ENCODE results near the gene INSL3. TPM values are rescaled to one million over a fixed set of nuclear protein-coding genes. Genes with fewer than 3 reads are reported as not detected.
"Not testable (repeated sequence)": the region's sequence is repeated elsewhere in the genome, so short reads cannot be mapped to it uniquely, and the experiment has no call there.

Gene INSL3
- total RNA-seq, 1 donor from 2014 or later, result not detected

- H4K20me1 ChIP-seq (ENCODE audit: low read depth), result peaks cover 12% of the 10 kb centered on the region
- H3K9ac ChIP-seq, result no peak overlapping the region
- peaks cover 7% of the 10 kb centered on the region for H3F3A ChIP-seq (ENCODE audit: low read depth)
- H3K27ac ChIP-seq, result no peak overlapping the region
- H3K4me3 ChIP-seq, result peak overlapping the region; percentile 49
- peaks cover 5% of the 10 kb centered on the region for H3K4me1 ChIP-seq
- H3K36me3 Mint-ChIP-seq, result peaks cover 6% of the 10 kb centered on the region
- H3K9me3 ChIP-seq (ENCODE audit: low read depth), result no peaks in the 10 kb centered on the region
- peaks cover 9% of the 10 kb centered on the region for H3K27me3 Mint-ChIP-seq (ENCODE audit: insufficient read depth, low read depth)
- peak overlapping the region; percentile 83 for H3K4me2 ChIP-seq
- peaks cover 19% of the 10 kb centered on the region for H3K4me1 Mint-ChIP-seq
- H2AFZ ChIP-seq (replicated peaks), result peak overlapping the region; percentile 10
- no peaks in the 10 kb centered on the region for H3K27me3 ChIP-seq
- DNase-seq (ENCODE audit: low spot score), result peak; percentile 81
- no peaks in the 10 kb centered on the region for H3K79me2 ChIP-seq (ENCODE audit: low read depth)
- no peaks in the 10 kb centered on the region for H3K9me3 Mint-ChIP-seq
- no peak for TF ChIP-seq CTCF (IDR thresholded peaks at IDR 0.05)
- TF ChIP-seq EZH2phosphoT487 (IDR thresholded peaks at IDR 0.05), result no peak
- TF ChIP-seq EZH2 (IDR thresholded peaks at IDR 0.05), result no peak
- H3K36me3 ChIP-seq, result no peaks in the 10 kb centered on the region
- peak overlapping the region; percentile 69 for H3K4me3 Mint-ChIP-seq
- H3K27ac Mint-ChIP-seq, result peak overlapping the region; percentile 32
Measured at GRCh38 chr19:17778968-17779929, 42.1 kb downstream of the INSL3 start.

GRCh38 chr19:17778251-17778967, 42.9 kb downstream of the INSL3 start:
- peaks cover 5% of the 10 kb centered on the region for H3K36me3 Mint-ChIP-seq
- Histone ChIP-seq H3K4me1 (peaks cover 5% of the 10 kb centered on the region), H4K20me1 (ENCODE audit: low read depth) (peaks cover 4% of the 10 kb centered on the region), H2AFZ (replicated peaks) (peak overlapping the region; percentile 10), H3K36me3 (no peaks in the 10 kb centered on the region), H3F3A (ENCODE audit: low read depth) (peaks cover 7% of the 10 kb centered on the region), H3K79me2 (ENCODE audit: low read depth) (no peaks in the 10 kb centered on the region), H3K27ac (no peak overlapping the region), H3K27me3 (no peaks in the 10 kb centered on the region), H3K4me2 (peak overlapping the region; percentile 83), H3K4me3 (peak overlapping the region; percentile 49), H3K9ac (no peak overlapping the region), H3K9me3 (ENCODE audit: low read depth) (no peaks in the 10 kb centered on the region)
- H3K4me3 Mint-ChIP-seq, result peak overlapping the region; percentile 69
- H3K4me1 Mint-ChIP-seq, result peaks cover 18% of the 10 kb centered on the region
- no peak for TF ChIP-seq EZH2phosphoT487 (IDR thresholded peaks at IDR 0.05)
- peak; percentile 24 for TF ChIP-seq EZH2 (IDR thresholded peaks at IDR 0.05)
- peak; percentile 84 for DNase-seq (ENCODE audit: low spot score)
- H3K27me3 Mint-ChIP-seq (ENCODE audit: insufficient read depth, low read depth), result peaks cover 12% of the 10 kb centered on the region
- no peaks in the 10 kb centered on the region for H3K9me3 Mint-ChIP-seq
- H3K27ac Mint-ChIP-seq, result no peak overlapping the region

- H3K4me1 Mint-ChIP-seq, result peaks cover 18% of the 10 kb centered on the region
- not testable (repeated sequence) for H3K4me3 Mint-ChIP-seq, H3K27ac ChIP-seq
Measured at GRCh38 chr19:17777840-17778239, 43.5 kb downstream of the INSL3 start.

GRCh38 chr19:17775991-17776803, 45.1 kb downstream of the INSL3 start:
- peak overlapping the region; percentile 42 for H3K27ac Mint-ChIP-seq
- H3K36me3 ChIP-seq, result no peaks in the 10 kb centered on the region

More at GRCh38 chr19:17777840-17778239, 43.5 kb downstream of the INSL3 start:
- not testable (repeated sequence) for H2AFZ ChIP-seq (replicated peaks); H3K36me3 ChIP-seq; H3K4me3 ChIP-seq; H3K4me1 ChIP-seq; H3K9ac ChIP-seq; H3K36me3 Mint-ChIP-seq; H3F3A ChIP-seq (ENCODE audit: low read depth); H3K9me3 ChIP-seq (ENCODE audit: low read depth); H4K20me1 ChIP-seq (ENCODE audit: low read depth); H3K27ac Mint-ChIP-seq; H3K27me3 ChIP-seq; DNase-seq (ENCODE audit: low spot score); H3K79me2 ChIP-seq (ENCODE audit: low read depth); H3K9me3 Mint-ChIP-seq
- peak overlapping the region; percentile 83 for H3K4me2 ChIP-seq
- peaks cover 13% of the 10 kb centered on the region for H3K27me3 Mint-ChIP-seq (ENCODE audit: insufficient read depth, low read depth)

More at GRCh38 chr19:17775991-17776803, 45.1 kb downstream of the INSL3 start:
- Mint-ChIP-seq H3K27me3 (ENCODE audit: insufficient read depth, low read depth) (peaks cover 10% of the 10 kb centered on the region), H3K36me3 (peaks cover 8% of the 10 kb centered on the region), H3K9me3 (no peaks in the 10 kb centered on the region), H3K4me1 (peaks cover 18% of the 10 kb centered on the region), H3K4me3 (no peak overlapping the region)
- H3K9me3 ChIP-seq (ENCODE audit: low read depth), result no peaks in the 10 kb centered on the region
- H3K27ac ChIP-seq, result no peak overlapping the region
- H3K4me1 ChIP-seq, result peaks cover 5% of the 10 kb centered on the region
- no peak overlapping the region for H3K9ac ChIP-seq
- no peak overlapping the region for H3K4me3 ChIP-seq
- no peaks in the 10 kb centered on the region for H3K27me3 ChIP-seq
- no peak for DNase-seq (ENCODE audit: low spot score)
- H4K20me1 ChIP-seq (ENCODE audit: low read depth), result peaks cover 4% of the 10 kb centered on the region
- peaks cover 7% of the 10 kb centered on the region for H3F3A ChIP-seq (ENCODE audit: low read depth)
- no peak overlapping the region for H2AFZ ChIP-seq (replicated peaks)
- H3K4me2 ChIP-seq, result no peak overlapping the region
- TF ChIP-seq EZH2 (IDR thresholded peaks at IDR 0.05), result no peak
- no peak for TF ChIP-seq CTCF (IDR thresholded peaks at IDR 0.05)
- no peak for TF ChIP-seq EZH2phosphoT487 (IDR thresholded peaks at IDR 0.05)
- H3K79me2 ChIP-seq (ENCODE audit: low read depth), result no peaks in the 10 kb centered on the region

All from neural progenitor cell (in vitro differentiated cells).